ENCODE measurements around the gene CS.
A peak's percentile ranks its signal among the peaks of the same experiment; 100 is the strongest.

Gene CS

DNA sequence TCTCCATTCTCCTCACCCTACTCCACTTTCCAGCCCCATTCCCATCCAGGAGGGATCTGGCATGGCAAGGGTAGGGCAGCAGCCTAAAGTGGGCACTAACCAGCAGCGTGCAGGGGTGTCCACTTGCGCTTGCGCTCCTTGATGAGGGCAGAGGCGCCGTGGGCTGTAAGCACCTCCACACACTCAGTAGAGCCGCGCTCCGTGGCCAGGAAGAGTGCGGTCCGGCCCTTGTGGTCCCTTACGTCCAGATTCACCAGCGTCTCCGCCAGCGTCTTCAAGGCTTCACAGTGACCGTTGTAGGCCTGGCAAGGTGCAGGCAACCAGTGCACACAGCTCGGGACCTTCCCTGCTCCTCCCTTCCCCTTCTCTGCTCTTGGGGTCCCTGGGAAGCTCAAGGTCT is 52.2 kb downstream of the CS start:
- no peak for DNase-seq (ENCODE audit: low spot score)

DNA sequence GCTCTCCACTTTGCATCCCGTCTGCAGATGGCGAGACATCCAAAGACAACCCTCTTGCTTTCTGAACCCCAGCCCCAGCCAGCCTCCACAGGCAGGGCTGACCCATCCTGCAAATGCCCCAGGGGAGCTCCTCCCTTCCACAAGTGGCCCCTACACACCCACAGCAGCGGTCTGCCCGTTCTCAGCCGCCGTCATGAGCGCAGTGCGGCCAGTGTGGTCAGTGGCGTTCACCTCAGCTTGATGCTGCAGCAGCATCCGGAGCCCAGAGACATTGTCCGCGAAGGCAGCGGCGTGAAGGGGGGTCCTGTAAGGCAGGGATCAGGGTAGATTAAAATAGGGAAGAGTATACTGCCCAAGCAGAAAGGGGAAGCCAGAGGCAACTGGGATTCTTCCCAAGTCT is 55.6 kb downstream of the CS start:
- DNase-seq (ENCODE audit: low spot score), result no peak

DNA sequence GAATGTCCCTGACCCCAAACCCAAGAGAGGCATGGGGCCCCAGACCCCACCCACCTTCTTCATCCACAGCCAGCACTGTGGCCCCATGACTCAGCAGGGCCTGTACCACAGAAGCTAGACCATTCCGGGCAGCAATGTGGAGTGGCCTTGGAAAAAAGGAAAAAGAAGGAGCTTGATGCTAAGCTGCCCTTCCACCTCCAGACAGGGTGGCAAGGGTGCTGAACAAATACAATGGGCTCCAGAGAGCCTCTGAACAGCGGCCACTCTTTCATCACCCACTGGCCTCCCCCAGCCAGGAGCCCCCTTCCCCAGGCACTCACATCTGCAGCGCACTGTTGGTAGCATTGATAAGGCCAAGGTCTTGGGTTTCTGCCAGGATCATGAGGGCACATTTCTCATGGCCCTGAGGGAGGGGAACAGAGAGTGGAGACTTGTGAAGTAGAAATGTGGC is 56.4 kb downstream of the CS start:
- no peak for DNase-seq (ENCODE audit: low spot score)

DNA sequence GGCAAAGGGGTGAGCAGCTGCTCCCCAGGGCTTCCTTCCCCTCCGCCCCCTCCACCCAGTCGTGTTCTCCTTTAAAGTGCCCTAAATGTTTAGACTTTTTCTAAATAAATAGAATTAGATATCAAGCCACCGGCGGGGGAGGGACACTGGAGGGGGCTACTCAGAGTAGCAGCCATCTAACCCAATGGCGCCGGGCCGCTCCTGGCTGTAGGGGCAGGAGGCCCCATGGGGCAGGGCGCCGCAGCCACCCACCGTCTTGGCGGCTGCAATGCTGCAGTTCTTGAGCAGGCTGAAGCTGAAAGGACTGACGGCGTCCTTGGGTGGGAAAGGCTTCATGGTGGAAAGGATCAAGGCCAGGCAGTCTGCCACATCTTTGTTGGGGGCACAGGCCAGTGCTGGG is 57.1 kb downstream of the CS start:
- no peak for DNase-seq (ENCODE audit: low spot score)

DNA sequence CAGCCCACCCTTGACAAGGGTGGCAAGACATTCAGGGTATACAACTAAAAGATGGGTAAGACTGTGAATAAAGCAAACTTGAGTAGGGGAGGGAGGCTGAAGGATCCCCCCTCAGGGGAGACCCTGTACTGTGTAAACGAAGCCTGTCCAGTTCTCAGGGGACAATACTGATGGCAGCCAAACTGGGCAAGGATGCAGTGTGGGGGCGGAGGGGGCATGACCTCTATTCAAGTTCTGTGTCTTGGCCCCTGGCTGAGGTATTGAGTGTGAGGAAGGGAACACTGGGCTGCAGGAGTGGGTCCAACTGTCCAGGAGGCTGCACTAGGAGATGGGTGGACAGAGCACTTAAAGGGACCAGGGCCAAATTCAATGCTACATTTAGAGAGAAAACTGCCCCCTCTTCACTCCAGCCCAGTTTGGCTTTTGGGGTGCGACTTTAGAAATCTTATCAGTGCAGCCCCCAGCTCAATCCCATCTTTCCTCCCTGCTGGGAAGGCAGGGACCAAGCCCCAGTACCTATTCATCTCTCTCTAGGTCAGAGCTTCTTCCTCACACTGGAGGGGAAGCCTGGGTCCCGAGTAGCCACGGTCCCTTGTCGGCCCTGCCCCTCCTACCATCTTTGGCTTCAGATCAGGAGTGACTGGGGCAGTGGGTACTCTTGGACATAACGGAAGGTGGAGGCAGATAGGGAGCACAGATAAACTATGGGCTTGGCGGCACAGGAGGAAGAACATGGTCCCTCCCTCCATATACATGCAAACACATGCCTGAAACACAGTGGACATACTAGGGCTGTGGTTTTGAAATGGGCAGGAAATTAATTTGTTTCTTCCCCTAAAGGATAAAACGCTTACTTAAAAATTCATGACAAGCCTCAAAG is 58.5 kb downstream of the CS start:
- no peak for DNase-seq (ENCODE audit: low spot score)

DNA sequence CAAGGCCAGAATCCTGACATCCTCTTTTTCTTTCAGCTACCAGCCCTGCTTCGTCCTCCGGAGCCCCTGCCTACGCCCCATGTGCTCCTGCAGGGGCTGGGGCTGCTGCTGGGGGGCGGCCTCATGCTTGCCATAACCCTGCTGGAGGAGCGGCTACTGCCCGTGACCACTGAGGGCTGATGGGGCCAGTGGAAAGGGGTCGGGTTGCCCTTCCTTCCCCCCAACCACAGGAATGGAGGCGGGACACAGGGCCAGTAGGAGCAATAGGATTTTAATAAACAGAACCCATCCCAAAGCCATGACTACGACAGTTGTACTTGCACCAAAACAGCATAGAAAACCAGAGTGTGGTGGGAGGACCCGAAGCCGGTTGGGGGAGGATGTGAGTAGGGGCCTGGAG is 62.6 kb downstream of the CS start:
- no peak for DNase-seq (ENCODE audit: low spot score)

DNA sequence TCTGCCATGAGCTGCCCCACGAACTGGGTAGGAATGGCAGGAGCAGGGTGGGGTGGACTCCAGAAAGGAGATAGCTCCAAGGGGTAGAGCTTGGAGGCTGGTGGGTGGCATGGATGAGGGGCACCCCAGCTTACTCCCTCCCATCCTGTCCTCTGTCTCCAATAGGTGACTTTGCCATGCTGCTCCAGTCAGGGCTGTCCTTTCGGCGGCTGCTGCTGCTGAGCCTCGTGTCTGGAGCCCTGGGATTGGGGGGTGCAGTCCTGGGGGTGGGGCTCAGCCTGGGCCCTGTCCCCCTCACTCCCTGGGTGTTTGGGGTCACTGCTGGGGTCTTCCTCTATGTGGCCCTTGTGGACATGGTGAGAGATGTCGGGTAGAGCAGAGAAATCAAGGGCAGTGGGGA is 63.1 kb downstream of the CS start:
- DNase-seq (ENCODE audit: low spot score), result no peak

DNA sequence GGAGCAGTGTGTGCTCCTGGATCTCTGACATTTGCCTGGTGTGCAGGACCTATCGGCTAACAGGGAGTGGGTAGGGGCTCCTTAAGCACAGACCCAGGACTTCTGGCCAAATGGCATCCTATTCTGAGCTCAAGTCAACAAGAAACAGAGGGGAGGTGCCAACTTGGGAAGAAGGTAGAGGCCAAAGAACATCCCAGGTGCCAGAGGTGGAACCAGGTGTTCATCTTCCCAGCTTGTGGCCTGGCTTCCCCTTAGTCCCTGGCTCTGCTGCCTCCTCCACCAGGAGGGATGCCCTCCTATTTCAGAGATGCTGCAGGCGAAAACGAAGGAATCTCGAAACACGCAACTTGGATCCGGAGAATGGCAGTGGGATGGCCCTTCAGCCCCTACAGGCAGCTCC is 64.0 kb downstream of the CS start:
- DNase-seq (ENCODE audit: low spot score), result no peak

DNA sequence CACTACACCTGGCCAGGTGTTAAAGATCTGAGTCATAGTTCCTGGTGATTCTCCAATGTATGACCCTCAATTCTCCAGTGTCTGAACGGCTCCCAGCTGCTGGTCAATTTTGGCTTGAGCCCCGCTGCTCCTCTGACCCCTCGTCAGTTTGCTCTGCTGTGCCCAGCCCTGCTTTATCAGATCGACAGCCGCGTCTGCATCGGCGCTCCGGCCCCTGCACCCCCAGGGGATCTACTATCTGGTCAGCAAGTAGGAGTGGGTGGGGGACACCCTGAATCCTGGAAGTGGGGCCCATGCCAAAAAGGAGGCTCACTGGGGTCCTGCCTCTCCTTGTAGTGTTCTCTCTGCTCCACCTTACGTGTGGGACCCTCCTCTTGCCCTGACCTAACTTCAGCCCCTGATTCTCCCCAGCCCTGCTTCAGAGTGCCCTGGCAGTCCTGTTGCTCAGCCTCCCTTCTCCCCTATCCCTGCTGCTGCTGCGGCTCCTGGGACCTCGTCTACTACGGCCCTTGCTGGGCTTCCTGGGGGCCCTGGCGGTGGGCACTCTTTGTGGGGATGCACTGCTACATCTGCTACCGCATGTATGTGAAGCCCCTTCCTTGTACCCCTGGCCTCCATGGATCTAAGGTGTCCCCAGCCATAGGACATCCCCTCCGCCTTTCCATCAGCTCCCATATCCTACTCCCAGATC is 65.2 kb downstream of the CS start:
- no peak for DNase-seq (ENCODE audit: low spot score)

DNA sequence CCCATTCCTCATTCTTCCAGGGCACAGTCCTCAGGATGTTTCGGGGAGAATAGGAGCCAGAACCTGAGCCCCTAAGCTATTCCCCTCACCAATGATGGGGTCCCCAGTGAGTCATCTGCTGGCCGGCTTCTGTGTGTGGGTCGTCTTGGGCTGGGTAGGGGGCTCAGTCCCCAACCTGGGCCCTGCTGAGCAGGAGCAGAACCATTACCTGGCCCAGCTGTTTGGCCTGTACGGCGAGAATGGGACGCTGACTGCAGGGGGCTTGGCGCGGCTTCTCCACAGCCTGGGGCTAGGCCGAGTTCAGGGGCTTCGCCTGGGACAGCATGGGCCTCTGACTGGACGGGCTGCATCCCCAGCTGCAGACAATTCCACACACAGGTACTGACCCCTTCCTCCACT is 68.9 kb downstream of the CS start:
- DNase-seq (ENCODE audit: low spot score), result no peak

DNA sequence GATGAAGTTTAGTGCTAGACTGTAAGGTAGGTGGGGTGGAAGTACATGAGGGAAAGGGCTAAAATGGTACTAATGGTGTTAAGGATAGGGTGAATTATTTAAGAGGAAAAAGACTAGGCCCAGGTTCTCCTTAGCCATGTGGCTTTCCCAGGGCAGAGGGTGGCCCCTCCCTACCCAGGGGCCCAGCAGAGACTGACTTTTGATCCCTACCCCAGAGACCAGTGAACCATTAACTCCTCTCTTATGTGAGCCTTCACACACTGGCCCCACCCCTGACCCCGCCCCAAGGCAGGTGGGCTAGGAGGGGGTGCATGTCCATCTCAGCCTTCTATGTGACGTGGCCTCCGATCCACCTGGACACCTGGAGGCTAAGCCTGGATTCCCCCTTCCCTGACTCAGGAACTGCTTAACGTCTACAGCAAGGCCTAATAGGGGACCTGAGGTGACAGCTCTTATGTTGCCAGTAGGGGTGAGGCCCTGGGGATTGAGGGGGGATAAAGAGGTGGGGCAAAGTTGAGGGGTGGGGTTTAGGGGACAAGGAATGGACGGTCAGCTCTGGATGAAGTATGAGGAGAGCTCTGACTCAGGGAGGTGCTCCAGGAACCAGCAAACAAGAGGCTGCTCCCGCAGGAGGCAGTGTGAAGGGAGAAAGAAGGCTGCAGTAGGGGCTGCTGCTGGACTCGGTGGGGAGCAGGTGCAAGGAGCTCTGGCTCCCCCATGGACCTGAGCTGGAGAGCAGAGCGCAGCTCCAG is 69.5 kb downstream of the CS start:
- DNase-seq (ENCODE audit: low spot score), result no peak

DNA sequence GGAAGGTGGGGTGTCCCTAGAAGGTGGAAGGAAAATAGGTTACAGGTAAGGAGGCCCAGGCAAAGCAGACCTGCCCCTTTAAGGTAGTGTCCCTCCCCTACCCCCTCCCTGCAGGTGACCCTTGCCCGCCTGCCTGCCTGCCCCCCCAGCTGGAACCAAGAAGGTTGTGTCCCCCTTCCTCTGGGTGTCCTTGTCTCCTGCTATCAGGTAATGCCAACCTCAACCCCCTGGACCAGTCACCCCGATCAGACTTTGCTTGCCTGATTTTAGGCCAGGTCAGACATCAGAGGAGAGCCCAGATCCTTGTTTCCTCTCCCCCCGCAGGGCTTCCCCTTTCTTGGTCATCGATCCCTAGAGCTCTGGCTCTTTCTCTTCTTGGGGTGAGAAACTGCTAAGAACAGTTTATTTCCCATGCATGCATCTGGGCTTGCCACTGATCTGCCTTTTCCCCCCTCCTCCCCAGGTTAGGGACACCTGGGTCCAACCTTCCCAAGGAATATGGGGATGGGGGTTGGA is 70.2 kb downstream of the CS start, which contains the start of gene SLC39A5:
TSS of gene SLC39A5 (plus strand) at position 136 of the 516 bp plus-strand sequence. CDS start 1,224 bp downstream, outside the sequence.
- DNase-seq (ENCODE audit: low spot score), result no peak

DNA sequence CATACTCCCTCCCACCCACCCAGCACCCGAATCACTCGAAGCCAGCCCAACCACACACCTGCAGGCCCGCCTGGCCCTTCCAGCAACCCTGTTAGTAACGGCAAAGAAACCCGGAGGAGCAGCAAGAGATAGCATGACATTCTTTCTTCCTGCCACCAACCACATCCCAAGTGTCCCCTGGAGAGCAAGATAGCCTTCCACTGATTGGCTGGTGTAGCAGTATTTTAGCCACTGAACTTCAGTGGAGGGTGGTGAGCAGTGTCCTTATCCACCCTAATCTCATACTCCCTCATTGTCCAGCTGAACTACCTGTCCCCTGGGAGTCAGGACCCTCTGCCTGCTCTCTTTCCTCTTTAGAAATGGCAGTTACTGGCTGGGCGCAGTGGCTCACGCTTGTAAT is 71.0 kb downstream of the CS start:
- no peak for DNase-seq (ENCODE audit: low spot score)

DNA sequence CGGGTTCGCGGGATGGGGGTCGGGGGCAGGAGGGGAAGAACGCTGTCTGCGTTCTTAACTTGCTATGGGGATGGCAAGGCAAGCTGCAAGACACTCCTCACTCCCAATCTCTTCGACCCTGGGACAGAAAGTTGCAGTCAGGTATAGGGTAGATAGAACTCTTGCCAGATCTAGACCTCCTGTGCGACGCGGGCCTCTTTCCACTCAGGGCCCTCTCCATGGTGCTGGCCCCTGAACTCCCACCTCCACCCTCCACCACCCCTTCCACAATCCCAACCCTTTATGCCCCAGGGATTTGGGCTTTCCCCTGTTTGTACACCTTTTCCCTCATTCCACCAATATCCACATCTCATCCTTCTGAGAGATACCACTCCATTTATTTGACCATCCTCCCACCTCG is 75.2 kb downstream of the CS start:
- DNase-seq (ENCODE audit: low spot score), result no peak

DNA sequence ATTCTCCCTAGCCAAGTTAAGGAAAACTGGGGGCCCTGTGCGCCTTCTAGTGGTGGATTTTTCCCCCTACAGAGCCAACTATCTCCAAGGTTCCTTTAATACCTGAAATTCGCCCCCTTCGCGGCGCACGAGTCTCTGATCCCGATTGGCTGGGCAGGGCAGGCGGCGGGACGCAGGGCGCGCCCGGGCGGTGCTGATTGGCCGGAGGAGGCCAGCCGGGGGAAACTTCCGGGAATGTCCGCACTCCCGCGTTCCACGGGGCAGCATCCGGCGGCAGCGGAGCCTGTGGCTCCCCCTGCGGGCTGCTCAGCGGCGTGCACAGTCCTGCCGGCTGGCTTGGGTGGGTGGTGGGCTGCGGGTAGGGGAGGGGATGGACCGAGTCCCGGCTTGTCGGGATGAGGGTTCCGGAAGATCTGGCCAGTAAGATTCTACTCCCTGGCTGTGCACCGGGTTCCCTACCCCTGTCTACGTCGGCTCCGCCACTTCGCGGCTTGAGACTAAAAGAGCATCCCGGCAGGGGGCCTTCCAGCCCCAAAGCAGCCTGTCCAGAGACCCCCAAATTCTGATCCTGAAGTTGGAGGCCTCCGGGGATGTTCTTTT is 75.9 kb downstream of the CS start, which contains the start of gene NABP2:
TSS of gene NABP2 (plus strand) at position 241 of the 600 bp plus-strand sequence. CDS start 515 bp downstream, outside the sequence.
- DNase-seq (ENCODE audit: low spot score), result peak; percentile 94

DNA sequence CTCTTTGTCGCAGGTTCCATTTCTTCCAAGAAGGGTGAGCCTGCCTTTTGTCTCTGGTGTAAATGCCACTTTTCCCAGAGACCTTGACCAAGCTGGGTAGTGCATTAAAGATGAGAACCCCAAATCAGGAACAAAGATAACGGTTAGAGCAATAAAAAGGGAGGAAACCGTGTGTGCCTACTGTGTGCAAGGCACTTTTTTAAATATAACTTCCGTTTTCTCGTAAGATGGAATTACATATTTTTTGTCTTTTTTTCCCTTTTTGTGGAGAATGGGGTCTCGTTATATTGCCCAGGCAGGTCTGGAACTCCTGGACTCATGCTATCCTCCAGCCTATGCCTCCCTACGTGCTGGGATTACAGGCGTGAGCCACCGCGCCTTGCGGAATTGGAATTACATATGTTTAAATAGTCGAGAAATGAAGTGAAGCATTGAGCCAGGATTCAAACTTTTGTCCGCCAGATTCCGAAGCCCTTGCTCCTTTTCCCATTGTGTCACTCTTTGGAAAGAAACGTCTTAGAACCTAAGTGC is 76.5 kb downstream of the CS start:
- no peak for DNase-seq (ENCODE audit: low spot score)

DNA sequence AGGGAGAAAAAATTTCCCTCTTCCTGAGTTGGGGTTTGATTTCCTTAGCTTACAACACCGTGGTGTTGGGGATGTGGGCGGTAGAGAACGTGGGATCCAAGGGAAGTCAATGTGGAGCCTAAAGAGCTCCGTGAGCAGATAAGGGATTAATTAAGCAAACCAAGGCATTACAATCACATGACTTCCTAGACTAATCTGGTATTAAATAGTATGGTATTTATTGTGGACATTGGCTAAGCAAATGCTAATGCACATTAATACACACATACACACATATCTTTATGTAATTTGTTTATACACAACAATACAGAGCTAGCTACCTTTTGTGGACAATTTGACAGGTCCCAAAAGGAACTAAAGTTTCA is 77.6 kb downstream of the CS start:
- DNase-seq (ENCODE audit: low spot score), result no peak

DNA sequence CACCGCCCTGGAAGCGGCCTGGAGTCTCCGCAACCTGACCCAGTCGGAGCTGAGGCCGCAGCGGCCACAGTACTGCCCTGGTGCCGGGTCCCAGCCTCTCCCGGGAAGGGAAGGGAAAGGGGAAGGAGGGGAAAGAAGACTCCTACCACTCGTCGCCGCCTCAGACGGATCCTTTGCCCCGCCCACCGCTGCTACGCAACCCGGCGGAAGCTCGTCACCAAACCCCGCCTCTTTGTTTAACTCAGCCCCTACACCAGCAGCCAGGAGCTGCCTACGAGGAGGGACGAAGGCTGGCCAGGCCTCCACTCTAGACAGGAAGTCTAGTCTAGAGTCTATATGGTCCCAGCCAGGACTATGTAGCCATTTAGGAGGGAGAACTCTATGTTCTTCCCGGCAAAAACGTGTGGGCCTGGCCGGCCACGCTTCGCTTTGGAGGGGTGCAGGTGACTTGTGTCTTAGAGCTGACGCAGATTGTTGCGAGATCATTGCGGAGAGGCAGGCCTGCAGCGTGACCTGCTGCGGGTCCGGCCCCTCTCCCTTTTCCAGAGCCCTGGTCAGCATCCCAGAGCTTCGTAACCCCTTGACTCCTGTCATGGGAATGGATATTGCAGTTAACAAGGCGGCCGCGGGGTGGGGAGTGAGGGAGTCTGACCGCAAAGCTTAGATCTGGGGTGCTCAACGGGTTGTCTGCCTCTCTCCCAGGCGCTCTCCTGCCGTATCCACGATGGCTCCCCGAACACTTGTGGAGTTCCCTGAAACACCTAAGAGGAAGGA is 78.2 kb downstream of the CS start, which contains the start of gene RNF41:
TSS of gene RNF41 (minus strand) at position 166 of the 774 bp plus-strand sequence. CDS start 7,875 bp downstream, outside the sequence.
- peak; percentile 90 for DNase-seq (ENCODE audit: low spot score)

Measured in CD4-positive, alpha-beta T cell treated with Interleukin-6 at 100 ng/mL for 8 hours (primary cell).